ENCODE measurements around the gene WWC2.

- no peak for TF ChIP-seq CTCF (IDR thresholded peaks at IDR 0.05)
- TF ChIP-seq POLR2A (IDR thresholded peaks at IDR 0.05) = no peak
Measured at GRCh38 chr4:183355405-183355804, 256.3 kb downstream of the WWC2 start.
